ENCODE data around the gene MSH3. TPM values are rescaled to one million over a fixed set of nuclear protein-coding genes. Genes with fewer than 3 reads are reported as not detected.

Gene MSH3
- total RNA-seq, 2 donors from 2014 or later: 9.2 to 10.9 TPM

- no peaks in the 10 kb centered on the region for H3K9me3 ChIP-seq
- WGBS, 2 donors: 88 to 92% methylated on average over 2 of the region's 2 CpGs
- no peak overlapping the region for H3K27ac ChIP-seq
- peaks cover 6% of the 10 kb centered on the region for H3K4me1 ChIP-seq
- H3K36me3 ChIP-seq (replicated peaks in 1 of 2; ENCODE audit: insufficient read depth in 1 of 2, low read depth in 2 of 2): no peaks in the 10 kb centered on the region
- no peak for ATAC-seq
- DNase-seq: no peak
- TF ChIP-seq CTCF (IDR thresholded peaks at IDR 0.05) (no peak), POLR2A (IDR thresholded peaks at IDR 0.05) (no peak)
- no peaks in the 10 kb centered on the region for H3K27me3 ChIP-seq
- no peak overlapping the region for H3K4me3 ChIP-seq
- intact Hi-C loops (cut with DNase I): no loop called here
Measured at GRCh38 chr5:80622756-80623155, 31.7 kb upstream of the MSH3 start.

GRCh38 chr5:80623999-80624398, 30.5 kb upstream of the MSH3 start:
- H3K27me3 ChIP-seq: no peaks in the 10 kb centered on the region

DNA sequence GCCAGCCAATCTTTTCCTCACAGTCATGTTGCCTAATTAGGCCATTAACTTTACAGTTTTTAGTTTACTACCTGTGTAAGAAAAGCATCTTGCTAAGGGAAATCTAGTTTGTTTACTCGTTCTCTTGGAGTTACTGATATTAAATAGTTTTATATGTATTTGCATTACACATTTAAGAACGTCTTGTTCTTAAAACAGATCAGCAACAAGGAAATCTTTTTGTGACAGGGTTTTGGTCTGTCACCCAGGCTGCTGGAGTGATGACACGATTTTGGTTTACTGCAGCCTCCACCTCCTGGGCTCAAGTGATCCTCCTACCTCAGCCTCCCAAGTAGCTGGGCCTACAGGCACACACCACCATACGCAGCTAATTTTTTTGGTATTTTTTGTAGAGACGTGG, 29.2 kb upstream of the MSH3 start:
- no peak overlapping the region for H3K27ac ChIP-seq
- TF ChIP-seq POLR2A (IDR thresholded peaks at IDR 0.05): no peak
- TF ChIP-seq CTCF (IDR thresholded peaks at IDR 0.05): no peak
- DNase-seq (no peak), ATAC-seq (no peak)
- H3K9me3 ChIP-seq: no peaks in the 10 kb centered on the region
- no peaks in the 10 kb centered on the region for H3K27me3 ChIP-seq
- 84 to 91% methylated on average over 5 of the region's 5 CpGs for WGBS, 2 donors
- H3K4me1 ChIP-seq: peaks cover 6% of the 10 kb centered on the region
- no peak overlapping the region for H3K4me3 ChIP-seq
- no peaks in the 10 kb centered on the region for H3K36me3 ChIP-seq (replicated peaks in 1 of 2; ENCODE audit: insufficient read depth in 1 of 2, low read depth in 2 of 2)
- intact Hi-C loops (cut with DNase I): no loop called here

More at GRCh38 chr5:80623999-80624398, 30.5 kb upstream of the MSH3 start:
- 53 to 57% methylated on average over 4 of the region's 4 CpGs for WGBS, 2 donors
- no peaks in the 10 kb centered on the region for H3K9me3 ChIP-seq
- H3K4me3 ChIP-seq: no peak overlapping the region
- ATAC-seq (peak; percentile 72), DNase-seq (peak in 1 of 4 donors; percentile 23)
- peaks cover 6% of the 10 kb centered on the region for H3K4me1 ChIP-seq
- H3K27ac ChIP-seq: peak overlapping the region in 2 of 4 donors; percentile 55 to 67
- H3K36me3 ChIP-seq (replicated peaks in 1 of 2; ENCODE audit: insufficient read depth in 1 of 2, low read depth in 2 of 2): no peaks in the 10 kb centered on the region
- TF ChIP-seq POLR2A (IDR thresholded peaks at IDR 0.05) (no peak), CTCF (IDR thresholded peaks at IDR 0.05) (no peak)
- intact Hi-C loops (cut with DNase I): no loop called here

- no peak for DNase-seq
- no peaks in the 10 kb centered on the region for H3K36me3 ChIP-seq (replicated peaks in 1 of 2; ENCODE audit: insufficient read depth in 1 of 2, low read depth in 2 of 2)
- no peak for ATAC-seq
- H3K27ac ChIP-seq: no peak overlapping the region
- TF ChIP-seq POLR2A (IDR thresholded peaks at IDR 0.05) (no peak), CTCF (IDR thresholded peaks at IDR 0.05) (no peak)
- H3K9me3 ChIP-seq: no peaks in the 10 kb centered on the region
- no peaks in the 10 kb centered on the region for H3K27me3 ChIP-seq
- H3K4me1 ChIP-seq: peaks cover 2% of the 10 kb centered on the region
- H3K4me3 ChIP-seq: no peak overlapping the region
- intact Hi-C loops (cut with DNase I): no loop called here
Measured at GRCh38 chr5:80629281-80629680, 25.2 kb upstream of the MSH3 start.

Data from body of pancreas (tissue), 4 donors.